HG03565 (cell line): ENCODE data around the gene ARSG.

Experiments
- ATAC-seq: cut with Tn5 transposase; IDR thresholded peaks from one replicate; pipeline ENCODE4 v1.9.1; 2021; ENCODE audit warnings: mild to moderate bottlenecking, moderate library complexity; ENCODE audit not compliant: unreplicated experiment

ARSG gene

GRCh38 chr17:68463211-68464019 is 172.1 kb downstream of the ARSG start:
- ATAC-seq: no peak

GRCh38 chr17:68468334-68468733 is 177.0 kb downstream of the ARSG start:
- ATAC-seq: no peak

GRCh38 chr17:68468788-68469187 is 177.5 kb downstream of the ARSG start:
- ATAC-seq: no peak
